H9 (cell line): Measurements from ENCODE around the gene DNAJC30. TPM values are rescaled to one million over a fixed set of nuclear protein-coding genes. Genes with fewer than 3 reads are reported as not detected.

Experiments
- DNase-seq: peaks from one replicate; pipeline ENCODE4 v3.0.0-alpha.2; 2017
- H2AFZ ChIP-seq: one replicate; pipeline ENCODE4 v1.6.1; 2013; ENCODE audit warnings: mild to moderate bottlenecking, low read length, control low read depth, moderate library complexity
- H2AK5ac ChIP-seq: 2 replicates; pipeline ENCODE4 v1.6.1; 2013; ENCODE audit warnings: low read length, control low read depth, mixed read lengths; ENCODE audit not compliant: insufficient read length
- H2BK120ac ChIP-seq: one replicate; pipeline ENCODE4 v1.6.1; 2013; ENCODE audit warnings: low read depth, mild to moderate bottlenecking, low read length, control low read depth, inconsistent platforms; ENCODE audit not compliant: poor library complexity, severe bottlenecking
- H2BK12ac ChIP-seq: 2 replicates; pipeline ENCODE4 v1.6.1; 2013; ENCODE audit warnings: low read length, control low read depth, mixed read lengths, low read depth; ENCODE audit not compliant: insufficient read length
- H2BK15ac ChIP-seq: 2 replicates; pipeline ENCODE4 v1.6.1; 2013; ENCODE audit warnings: low read depth, low read length, control low read depth
- H2BK20ac ChIP-seq: one replicate; pipeline ENCODE4 v1.6.1; 2013; ENCODE audit warnings: low read depth, mild to moderate bottlenecking, low read length, control low read depth, inconsistent platforms; ENCODE audit not compliant: poor library complexity, severe bottlenecking
- H2BK5ac ChIP-seq: 2 replicates; pipeline ENCODE4 v1.6.1; 2013; ENCODE audit warnings: low read length, control low read depth, mixed read lengths; ENCODE audit not compliant: insufficient read length
- H3K14ac ChIP-seq: 2 replicates; pipeline ENCODE4 v1.6.1; 2013; ENCODE audit warnings: low read length, control low read depth; ENCODE audit not compliant: insufficient read depth
- H3K18ac ChIP-seq: 2 replicates; pipeline ENCODE4 v1.6.1; 2013; ENCODE audit warnings: low read depth, mild to moderate bottlenecking, mixed read lengths, low read length, control low read depth; ENCODE audit not compliant: insufficient read length
- H3K23ac ChIP-seq: 2 replicates; pipeline ENCODE4 v1.6.1; 2013; ENCODE audit warnings: low read length, control low read depth, mixed read lengths, low read depth; ENCODE audit not compliant: insufficient read length
- H3K23me2 ChIP-seq: 2 replicates; pipeline ENCODE4 v1.6.1; 2013; ENCODE audit warnings: low read depth, mild to moderate bottlenecking, mixed read lengths, low read length, control low read depth; ENCODE audit not compliant: insufficient read length, poor library complexity, severe bottlenecking
- H3K27ac ChIP-seq: 2 replicates; pipeline ENCODE4 v1.5.1; 2013; ENCODE audit warnings: low read length, control low read depth, mixed read lengths, low read depth; ENCODE audit not compliant: insufficient read length
- H3K27me3 ChIP-seq: 2 replicates; pipeline ENCODE4 v1.6.1; 2013; ENCODE audit warnings: low read length, control low read depth, inconsistent platforms; ENCODE audit not compliant: insufficient read depth
- H3K4ac ChIP-seq: 2 replicates; pipeline ENCODE4 v1.6.1; 2013; ENCODE audit warnings: low read depth, mild to moderate bottlenecking, control low read depth, inconsistent platforms, low read length, moderate library complexity
- H3K4me1 ChIP-seq: 2 replicates; pipeline ENCODE4 v1.6.1; 2013; ENCODE audit warnings: low read length, control low read depth, inconsistent platforms; ENCODE audit not compliant: insufficient read depth
- H3K4me2 ChIP-seq: 2 replicates; pipeline ENCODE4 v1.6.1; 2013; ENCODE audit warnings: low read length, control low read depth, mixed read lengths; ENCODE audit not compliant: insufficient read length, insufficient read depth
- H3K56ac ChIP-seq: 2 replicates; pipeline ENCODE4 v1.6.1; 2013; ENCODE audit warnings: low read depth, mild to moderate bottlenecking, mixed read lengths, low read length, control low read depth; ENCODE audit not compliant: insufficient read length
- H3K79me1 ChIP-seq: 2 replicates; pipeline ENCODE4 v1.6.1; 2013; ENCODE audit warnings: low read depth, mild to moderate bottlenecking, moderate library complexity, low read length, control low read depth, inconsistent platforms; ENCODE audit not compliant: insufficient read depth, poor library complexity, severe bottlenecking
- H3K79me2 ChIP-seq: 2 replicates; pipeline ENCODE4 v1.6.1; 2013; ENCODE audit warnings: low read length, control low read depth, inconsistent platforms; ENCODE audit not compliant: insufficient read depth
- H3K9ac ChIP-seq: 2 replicates; pipeline ENCODE4 v1.6.1; 2013; ENCODE audit warnings: low read length, control low read depth, mixed read lengths; ENCODE audit not compliant: insufficient read length; ENCODE audit errors: extremely low read depth
- H3K9me3 ChIP-seq: one replicate; pipeline ENCODE4 v1.6.1; 2013; ENCODE audit warnings: low read depth, low read length, inconsistent platforms; ENCODE audit not compliant: control insufficient read depth
- H3T11ph ChIP-seq: one replicate; pipeline ENCODE4 v1.6.1; 2013; ENCODE audit warnings: mild to moderate bottlenecking, low read length, control low read depth, inconsistent platforms
- H4K20me1 ChIP-seq: one replicate; pipeline ENCODE4 v1.6.1; 2013; ENCODE audit not compliant: control insufficient read depth, insufficient read length, insufficient read depth
- H4K5ac ChIP-seq: 2 replicates; pipeline ENCODE4 v1.6.1; 2013; ENCODE audit warnings: low read depth, mild to moderate bottlenecking, mixed read lengths, low read length, control low read depth; ENCODE audit not compliant: insufficient read length
- H4K8ac ChIP-seq: replicated peaks from 2 replicates; pipeline ENCODE4 v1.6.1; 2013; ENCODE audit warnings: low read length, control low read depth, mixed read lengths, low read depth; ENCODE audit not compliant: insufficient read length
- H4K91ac ChIP-seq: 2 replicates; pipeline ENCODE4 v1.6.1; 2013; ENCODE audit warnings: low read depth, mild to moderate bottlenecking, moderate library complexity, mixed read lengths, low read length, control low read depth; ENCODE audit not compliant: insufficient read length
- H3K27ac Mint-ChIP-seq, 3 experiments: 2 replicates in 2 of 3; 3 replicates in 1 of 3; pipeline ENCODE4 v1.8.0; 2020 to 2021; ENCODE audit warnings: mixed read lengths in 3 of 3, mild to moderate bottlenecking in 1 of 3, moderate library complexity in 1 of 3
- H3K27me3 Mint-ChIP-seq: 2 replicates; pipeline ENCODE4 v1.8.0; 2021; ENCODE audit warnings: low read depth, mild to moderate bottlenecking, moderate library complexity, mixed read lengths
- H3K36me3 Mint-ChIP-seq, 3 experiments: 2 replicates in 2 of 3; 3 replicates in 1 of 3; pipeline ENCODE4 v1.8.0; 2020 to 2021; ENCODE audit warnings: low read depth in 3 of 3, mixed read lengths in 3 of 3; ENCODE audit not compliant: insufficient read depth in 1 of 3
- H3K4me1 Mint-ChIP-seq, 2 experiments: 2 replicates each; pipeline ENCODE4 v1.8.0; 2020; ENCODE audit warnings: mixed read lengths in 2 of 2
- H3K4me3 Mint-ChIP-seq, 2 experiments: 2 replicates in 1 of 2; 3 replicates in 1 of 2; pipeline ENCODE4 v1.8.0; 2020 to 2021; ENCODE audit warnings: mild to moderate bottlenecking in 2 of 2, mixed read lengths in 2 of 2, moderate library complexity in 1 of 2
- H3K9me3 Mint-ChIP-seq, 2 experiments: 2 replicates in 1 of 2; 3 replicates in 1 of 2; pipeline ENCODE4 v1.8.0; 2020; ENCODE audit warnings: mild to moderate bottlenecking in 2 of 2, mixed read lengths in 2 of 2, moderate library complexity in 1 of 2
- CTCF ChIP-seq: fragments of 200-600 bp; sonication (generic); conservative IDR thresholded peaks from 3 replicates; pipeline ENCODE4 v1.8.0; 2021; ENCODE audit warnings: antibody characterized with exemption, mild to moderate bottlenecking
- WGBS: extraction: QIAGEN DNeasy Blood & Tissue Kit; methylation state at CpG from one replicate; pipeline ENCODE4 v1.1.7; 2013; ENCODE audit warnings: missing lambda C conversion rate, low lambda C conversion rate, mixed read lengths; ENCODE audit not compliant: insufficient read length; ENCODE audit errors: extremely low coverage; 5-methylcytosine and 5-hydroxymethylcytosine counted together
- total RNA-seq: library from RNA; stranded (reverse); gene quantifications from 2 replicates; pipeline ENCODE4 v1.2.1, GENCODE V29; 2021

The DNAJC30 gene
- total RNA-seq, 1 experiment from 2014 or later: 8.1 TPM

GRCh38 chr7:73730485-73730884, 47.2 kb upstream of the DNAJC30 start:
- no peak overlapping the region for H2BK20ac ChIP-seq
- no peak overlapping the region for H3K23ac ChIP-seq
- no peak overlapping the region for H3K9ac ChIP-seq
- Mint-ChIP-seq H3K36me3 (peaks cover 0 to 7% (median 0%) of the 10 kb centered on the region in 3 experiments; a peak in 1 of 7 replicates), H3K27ac (peak overlapping the region in 1 of 3 experiments; percentile 8; a peak in 1 of 7 replicates), H3K4me1 (peaks cover 9 to 19% of the 10 kb centered on the region in 2 experiments), H3K4me3 (no peak overlapping the region), H3K9me3 (no peaks in the 10 kb centered on the region), H3K27me3 (no peaks in the 10 kb centered on the region; the same call in none of the 2 replicates)
- no peaks in the 10 kb centered on the region for H3K9me3 ChIP-seq
- H2AK5ac ChIP-seq: no peak overlapping the region
- no peak overlapping the region for H3K4ac ChIP-seq
- H3K56ac ChIP-seq: no peak overlapping the region
- H4K8ac ChIP-seq: no peak overlapping the region
- no peak overlapping the region for H3K18ac ChIP-seq
- no peaks in the 10 kb centered on the region for H4K20me1 ChIP-seq
- H3K23me2 ChIP-seq: no peaks in the 10 kb centered on the region
- no peak overlapping the region for H2BK5ac ChIP-seq
- H3K27me3 ChIP-seq: no peaks in the 10 kb centered on the region
- H3K27ac ChIP-seq: no peak overlapping the region
- H4K91ac ChIP-seq: no peak overlapping the region
- no CpG with 5 or more reads among the region's 3 CpGs for WGBS
- H2BK120ac ChIP-seq: no peak overlapping the region
- DNase-seq: no peak
- H3K79me2 ChIP-seq: no peaks in the 10 kb centered on the region
- H2BK12ac ChIP-seq: no peak overlapping the region
- no peak overlapping the region for H2AFZ ChIP-seq
- no peaks in the 10 kb centered on the region for H3K4me1 ChIP-seq
- no peaks in the 10 kb centered on the region for H3K79me1 ChIP-seq
- H3K14ac ChIP-seq: no peak overlapping the region
- no peak for TF ChIP-seq CTCF
- no peak overlapping the region for H2BK15ac ChIP-seq
- no peak overlapping the region for H3T11ph ChIP-seq
- H4K5ac ChIP-seq: no peak overlapping the region
- H3K4me2 ChIP-seq: no peak overlapping the region
